K562 (cell line): ENCODE results near the gene VWA1.

Experiments used
- ILF3 ChIP-seq: fragments of 450-650 bp; IDR thresholded peaks from 2 replicates; pipeline ENCODE4 v1.6.1; 2018; ENCODE audit warnings: antibody characterized with exemption, mild to moderate bottlenecking, moderate library complexity, borderline replicate concordance
- RAD21 ChIP-seq, 2 experiments: fragments of 250-450 bp in 1 of 2; fragments of 450-650 bp in 1 of 2; sonication (Bioruptor Pico) in 1 of 2; formaldehyde crosslinking in 1 of 2; IDR thresholded peaks in 1 of 2; conservative IDR thresholded peaks in 1 of 2; 2 replicates each; pipeline versions ENCODE4 v1.4.0 to v1.8.0; 2020 to 2022; ENCODE audit warnings: mild to moderate bottlenecking in 2 of 2, moderate library complexity in 1 of 2
- TAF1 ChIP-seq: IDR thresholded peaks from 2 replicates; pipeline ENCODE4 v1.6.1; 2011; ENCODE audit warnings: mild to moderate bottlenecking, low read length, moderate library complexity; ENCODE audit not compliant: insufficient read depth, control insufficient read depth, severe bottlenecking; ENCODE audit errors: extremely low read depth
- ZNF586 ChIP-seq: fragments of 450-650 bp; formaldehyde crosslinking; conservative IDR thresholded peaks from 2 replicates; pipeline ENCODE4 v1.4.0; 2020; ENCODE audit warnings: mild to moderate bottlenecking, moderate library complexity
- TF ChIP-seq, protein P1 (sequence below), 2 experiments: fragments of 450-650 bp in 1 of 2; sonication (generic) in 1 of 2; formaldehyde crosslinking in 1 of 2; IDR thresholded peaks in 1 of 2; conservative IDR thresholded peaks in 1 of 2; 2 replicates each; pipeline versions ENCODE4 v1.6.1 to v1.8.1; 2016 to 2023; ENCODE audit warnings: mild to moderate bottlenecking in 2 of 2, moderate library complexity in 2 of 2, inconsistent platforms in 1 of 2, missing genetic modification reagents in 1 of 2
- TF ChIP-seq, protein P2 (sequence below), 2 experiments: fragments of 450-650 bp; formaldehyde crosslinking in 1 of 2; IDR thresholded peaks; 2 replicates each; pipeline versions ENCODE4 v1.4.0 to v1.6.1; 2014 to 2020; ENCODE audit warnings: mild to moderate bottlenecking in 2 of 2, borderline replicate concordance in 1 of 2, low read depth in 1 of 2
- TF ChIP-seq, protein P3 (sequence below), 3 experiments: IDR thresholded peaks in 2 of 3; conservative IDR thresholded peaks in 1 of 3; 2 replicates each; pipeline ENCODE4 v1.5.1; 2011 to 2012; ENCODE audit warnings: low read length in 3 of 3, mild to moderate bottlenecking in 3 of 3, control low read depth in 2 of 3, improper control_type of control experiment in 1 of 3, inconsistent platforms in 1 of 3, low read depth in 1 of 3, mixed read lengths in 1 of 3, moderate library complexity in 1 of 3; ENCODE audit not compliant: insufficient read depth in 2 of 3
- TF ChIP-seq, protein P4 (sequence below): fragments of 150-350 bp; IDR thresholded peaks from 2 replicates; pipeline ENCODE4 v1.6.1; 2014; ENCODE audit warnings: low read depth, mild to moderate bottlenecking, low read length, borderline replicate concordance

DNA sequence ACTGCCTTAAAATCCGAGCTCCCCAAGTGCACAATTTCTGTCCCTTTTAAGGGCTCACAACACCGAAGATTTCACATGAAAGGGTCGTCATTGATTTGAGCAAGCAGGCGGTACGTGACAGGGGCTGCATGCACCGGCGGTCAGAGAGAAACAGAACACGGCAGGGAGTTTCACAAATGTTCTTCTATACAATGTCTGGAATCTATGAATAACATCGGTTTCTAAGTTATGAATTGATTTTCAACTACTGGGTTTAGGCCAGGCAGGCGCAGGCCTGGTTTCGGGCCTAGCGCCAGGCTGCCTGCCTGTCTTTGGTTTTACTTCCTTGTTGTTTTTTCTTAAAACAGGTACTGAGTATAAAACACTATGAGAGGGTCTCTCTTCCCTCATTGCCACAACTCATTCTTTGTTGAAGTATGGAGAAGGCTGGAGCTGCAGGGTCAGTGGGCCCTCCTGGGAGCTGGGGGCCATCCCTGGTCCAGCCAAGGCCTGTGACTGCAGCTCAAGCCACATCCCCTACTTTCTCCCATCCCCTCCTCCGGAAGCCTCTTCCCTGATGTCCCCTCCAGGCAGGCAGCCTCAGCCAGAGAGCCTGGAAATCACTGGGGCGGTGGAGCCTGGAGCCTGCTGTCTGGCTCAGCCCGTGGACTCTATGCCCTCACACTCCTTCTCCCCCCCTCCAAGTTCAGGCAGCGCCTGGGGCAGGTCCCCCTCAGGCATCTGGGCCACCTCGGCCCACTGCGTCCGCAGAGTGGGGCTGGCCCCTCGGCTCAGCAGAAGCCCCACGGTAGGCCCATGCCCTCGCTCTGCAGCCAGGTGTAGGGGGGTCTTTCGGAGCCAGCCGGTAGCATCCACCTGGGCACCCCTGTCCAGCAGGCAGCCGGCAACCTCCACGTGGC lies 16.8 kb upstream of the VWA1 start:
- TF ChIP-seq, protein P1, sequence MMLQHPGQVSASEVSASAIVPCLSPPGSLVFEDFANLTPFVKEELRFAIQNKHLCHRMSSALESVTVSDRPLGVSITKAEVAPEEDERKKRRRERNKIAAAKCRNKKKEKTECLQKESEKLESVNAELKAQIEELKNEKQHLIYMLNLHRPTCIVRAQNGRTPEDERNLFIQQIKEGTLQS (IDR thresholded peaks at IDR 0.05): no peak
- TF ChIP-seq, protein P1 (CRISPR knock-in tag; conservative IDR thresholded peaks at IDR 0.05): no peak
- no peak for TF ChIP-seq ILF3
- TF ChIP-seq, protein P2, sequence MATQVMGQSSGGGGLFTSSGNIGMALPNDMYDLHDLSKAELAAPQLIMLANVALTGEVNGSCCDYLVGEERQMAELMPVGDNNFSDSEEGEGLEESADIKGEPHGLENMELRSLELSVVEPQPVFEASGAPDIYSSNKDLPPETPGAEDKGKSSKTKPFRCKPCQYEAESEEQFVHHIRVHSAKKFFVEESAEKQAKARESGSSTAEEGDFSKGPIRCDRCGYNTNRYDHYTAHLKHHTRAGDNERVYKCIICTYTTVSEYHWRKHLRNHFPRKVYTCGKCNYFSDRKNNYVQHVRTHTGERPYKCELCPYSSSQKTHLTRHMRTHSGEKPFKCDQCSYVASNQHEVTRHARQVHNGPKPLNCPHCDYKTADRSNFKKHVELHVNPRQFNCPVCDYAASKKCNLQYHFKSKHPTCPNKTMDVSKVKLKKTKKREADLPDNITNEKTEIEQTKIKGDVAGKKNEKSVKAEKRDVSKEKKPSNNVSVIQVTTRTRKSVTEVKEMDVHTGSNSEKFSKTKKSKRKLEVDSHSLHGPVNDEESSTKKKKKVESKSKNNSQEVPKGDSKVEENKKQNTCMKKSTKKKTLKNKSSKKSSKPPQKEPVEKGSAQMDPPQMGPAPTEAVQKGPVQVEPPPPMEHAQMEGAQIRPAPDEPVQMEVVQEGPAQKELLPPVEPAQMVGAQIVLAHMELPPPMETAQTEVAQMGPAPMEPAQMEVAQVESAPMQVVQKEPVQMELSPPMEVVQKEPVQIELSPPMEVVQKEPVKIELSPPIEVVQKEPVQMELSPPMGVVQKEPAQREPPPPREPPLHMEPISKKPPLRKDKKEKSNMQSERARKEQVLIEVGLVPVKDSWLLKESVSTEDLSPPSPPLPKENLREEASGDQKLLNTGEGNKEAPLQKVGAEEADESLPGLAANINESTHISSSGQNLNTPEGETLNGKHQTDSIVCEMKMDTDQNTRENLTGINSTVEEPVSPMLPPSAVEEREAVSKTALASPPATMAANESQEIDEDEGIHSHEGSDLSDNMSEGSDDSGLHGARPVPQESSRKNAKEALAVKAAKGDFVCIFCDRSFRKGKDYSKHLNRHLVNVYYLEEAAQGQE (IDR thresholded peaks at IDR 0.05; ENCODE audit: borderline replicate concordance): no peak
- TF ChIP-seq, protein P2 (CRISPR knock-in tag; IDR thresholded peaks at IDR 0.05; ENCODE audit: low read depth): no peak
- TF ChIP-seq, protein P3, sequence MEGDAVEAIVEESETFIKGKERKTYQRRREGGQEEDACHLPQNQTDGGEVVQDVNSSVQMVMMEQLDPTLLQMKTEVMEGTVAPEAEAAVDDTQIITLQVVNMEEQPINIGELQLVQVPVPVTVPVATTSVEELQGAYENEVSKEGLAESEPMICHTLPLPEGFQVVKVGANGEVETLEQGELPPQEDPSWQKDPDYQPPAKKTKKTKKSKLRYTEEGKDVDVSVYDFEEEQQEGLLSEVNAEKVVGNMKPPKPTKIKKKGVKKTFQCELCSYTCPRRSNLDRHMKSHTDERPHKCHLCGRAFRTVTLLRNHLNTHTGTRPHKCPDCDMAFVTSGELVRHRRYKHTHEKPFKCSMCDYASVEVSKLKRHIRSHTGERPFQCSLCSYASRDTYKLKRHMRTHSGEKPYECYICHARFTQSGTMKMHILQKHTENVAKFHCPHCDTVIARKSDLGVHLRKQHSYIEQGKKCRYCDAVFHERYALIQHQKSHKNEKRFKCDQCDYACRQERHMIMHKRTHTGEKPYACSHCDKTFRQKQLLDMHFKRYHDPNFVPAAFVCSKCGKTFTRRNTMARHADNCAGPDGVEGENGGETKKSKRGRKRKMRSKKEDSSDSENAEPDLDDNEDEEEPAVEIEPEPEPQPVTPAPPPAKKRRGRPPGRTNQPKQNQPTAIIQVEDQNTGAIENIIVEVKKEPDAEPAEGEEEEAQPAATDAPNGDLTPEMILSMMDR (IDR thresholded peaks at IDR 0.05 in 2 of 3, conservative IDR thresholded peaks at IDR 0.05 in 1 of 3; ENCODE audit: insufficient read depth in 2 of 3, low read depth in 1 of 3, low read length in 3 of 3): no peak
- no peak for TF ChIP-seq RAD21 (CRISPR knock-in tag; conservative IDR thresholded peaks at IDR 0.05 in 1 of 2, IDR thresholded peaks at IDR 0.05 in 1 of 2)
- no peak for TF ChIP-seq TAF1
- TF ChIP-seq, protein P4, sequence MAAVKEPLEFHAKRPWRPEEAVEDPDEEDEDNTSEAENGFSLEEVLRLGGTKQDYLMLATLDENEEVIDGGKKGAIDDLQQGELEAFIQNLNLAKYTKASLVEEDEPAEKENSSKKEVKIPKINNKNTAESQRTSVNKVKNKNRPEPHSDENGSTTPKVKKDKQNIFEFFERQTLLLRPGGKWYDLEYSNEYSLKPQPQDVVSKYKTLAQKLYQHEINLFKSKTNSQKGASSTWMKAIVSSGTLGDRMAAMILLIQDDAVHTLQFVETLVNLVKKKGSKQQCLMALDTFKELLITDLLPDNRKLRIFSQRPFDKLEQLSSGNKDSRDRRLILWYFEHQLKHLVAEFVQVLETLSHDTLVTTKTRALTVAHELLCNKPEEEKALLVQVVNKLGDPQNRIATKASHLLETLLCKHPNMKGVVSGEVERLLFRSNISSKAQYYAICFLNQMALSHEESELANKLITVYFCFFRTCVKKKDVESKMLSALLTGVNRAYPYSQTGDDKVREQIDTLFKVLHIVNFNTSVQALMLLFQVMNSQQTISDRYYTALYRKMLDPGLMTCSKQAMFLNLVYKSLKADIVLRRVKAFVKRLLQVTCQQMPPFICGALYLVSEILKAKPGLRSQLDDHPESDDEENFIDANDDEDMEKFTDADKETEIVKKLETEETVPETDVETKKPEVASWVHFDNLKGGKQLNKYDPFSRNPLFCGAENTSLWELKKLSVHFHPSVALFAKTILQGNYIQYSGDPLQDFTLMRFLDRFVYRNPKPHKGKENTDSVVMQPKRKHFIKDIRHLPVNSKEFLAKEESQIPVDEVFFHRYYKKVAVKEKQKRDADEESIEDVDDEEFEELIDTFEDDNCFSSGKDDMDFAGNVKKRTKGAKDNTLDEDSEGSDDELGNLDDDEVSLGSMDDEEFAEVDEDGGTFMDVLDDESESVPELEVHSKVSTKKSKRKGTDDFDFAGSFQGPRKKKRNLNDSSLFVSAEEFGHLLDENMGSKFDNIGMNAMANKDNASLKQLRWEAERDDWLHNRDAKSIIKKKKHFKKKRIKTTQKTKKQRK: no peak
- no peak for TF ChIP-seq ZNF586 (CRISPR knock-in tag)
